ENCODE data around the gene GCC2. TPM values are rescaled to one million over a fixed set of nuclear protein-coding genes. Genes with fewer than 3 reads are reported as not detected.

GCC2 gene
- total and polyA plus RNA-seq, 9 of the 15 experiments (the other 6 are each of a cell fraction or from before 2014, with no cell fraction given) = 11.4 to 35.7 (median 19.9) TPM

DNA sequence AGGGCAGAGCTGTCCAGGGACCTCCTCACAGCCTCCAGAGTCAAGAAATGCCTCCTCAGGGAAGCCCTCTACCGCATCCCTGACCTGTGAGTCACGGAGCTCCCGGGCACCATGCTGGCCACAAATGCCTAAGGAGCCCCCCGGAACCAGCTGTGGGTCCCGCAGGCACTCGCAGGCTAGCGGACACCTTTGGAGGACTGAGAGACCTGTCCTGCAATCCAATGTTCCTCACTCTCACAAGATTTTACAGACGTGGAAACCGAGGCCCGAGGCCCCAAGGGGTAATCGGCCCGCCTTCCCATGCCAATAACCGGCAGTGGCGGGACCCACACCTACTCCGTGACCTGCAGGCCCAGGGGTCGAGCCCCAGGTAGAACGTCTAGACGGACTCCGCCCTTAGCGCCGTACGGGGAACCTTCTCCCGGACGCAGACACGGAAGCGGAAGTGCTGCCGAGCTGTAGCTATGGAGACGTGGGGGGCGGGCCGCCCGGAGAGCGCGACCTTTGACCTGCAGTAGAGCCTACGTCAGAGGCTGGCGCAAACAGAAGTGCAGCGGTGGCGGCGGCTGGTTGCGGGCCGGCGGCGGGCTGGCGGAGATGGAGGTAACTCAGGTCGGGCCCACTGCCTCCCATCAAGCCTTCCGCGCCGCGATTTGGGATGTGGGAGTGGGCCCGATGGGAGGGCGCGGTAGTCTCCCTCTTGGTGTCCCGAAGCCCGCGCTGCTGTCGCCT lies at the start of gene GCC2 (continued):
- TF ChIP-seq PATZ1 (CRISPR knock-in tag; IDR thresholded peaks at IDR 0.05; ENCODE audit: borderline replicate concordance) = no peak
- 0 out of 2 replicates have a peak, but pooled peaks have one; percentile 13 for TF ChIP-seq ATF4 (CRISPR knock-in tag; IDR thresholded peaks at IDR 0.05)
- peak; percentile 83 for TF ChIP-seq TFAP4 (CRISPR knock-in tag; IDR thresholded peaks at IDR 0.05; ENCODE audit: borderline replicate concordance)
- TF ChIP-seq MEF2A (IDR thresholded peaks at IDR 0.05; ENCODE audit: control insufficient read depth, low read depth, low read length) = no peak
- TF ChIP-seq, protein P1, sequence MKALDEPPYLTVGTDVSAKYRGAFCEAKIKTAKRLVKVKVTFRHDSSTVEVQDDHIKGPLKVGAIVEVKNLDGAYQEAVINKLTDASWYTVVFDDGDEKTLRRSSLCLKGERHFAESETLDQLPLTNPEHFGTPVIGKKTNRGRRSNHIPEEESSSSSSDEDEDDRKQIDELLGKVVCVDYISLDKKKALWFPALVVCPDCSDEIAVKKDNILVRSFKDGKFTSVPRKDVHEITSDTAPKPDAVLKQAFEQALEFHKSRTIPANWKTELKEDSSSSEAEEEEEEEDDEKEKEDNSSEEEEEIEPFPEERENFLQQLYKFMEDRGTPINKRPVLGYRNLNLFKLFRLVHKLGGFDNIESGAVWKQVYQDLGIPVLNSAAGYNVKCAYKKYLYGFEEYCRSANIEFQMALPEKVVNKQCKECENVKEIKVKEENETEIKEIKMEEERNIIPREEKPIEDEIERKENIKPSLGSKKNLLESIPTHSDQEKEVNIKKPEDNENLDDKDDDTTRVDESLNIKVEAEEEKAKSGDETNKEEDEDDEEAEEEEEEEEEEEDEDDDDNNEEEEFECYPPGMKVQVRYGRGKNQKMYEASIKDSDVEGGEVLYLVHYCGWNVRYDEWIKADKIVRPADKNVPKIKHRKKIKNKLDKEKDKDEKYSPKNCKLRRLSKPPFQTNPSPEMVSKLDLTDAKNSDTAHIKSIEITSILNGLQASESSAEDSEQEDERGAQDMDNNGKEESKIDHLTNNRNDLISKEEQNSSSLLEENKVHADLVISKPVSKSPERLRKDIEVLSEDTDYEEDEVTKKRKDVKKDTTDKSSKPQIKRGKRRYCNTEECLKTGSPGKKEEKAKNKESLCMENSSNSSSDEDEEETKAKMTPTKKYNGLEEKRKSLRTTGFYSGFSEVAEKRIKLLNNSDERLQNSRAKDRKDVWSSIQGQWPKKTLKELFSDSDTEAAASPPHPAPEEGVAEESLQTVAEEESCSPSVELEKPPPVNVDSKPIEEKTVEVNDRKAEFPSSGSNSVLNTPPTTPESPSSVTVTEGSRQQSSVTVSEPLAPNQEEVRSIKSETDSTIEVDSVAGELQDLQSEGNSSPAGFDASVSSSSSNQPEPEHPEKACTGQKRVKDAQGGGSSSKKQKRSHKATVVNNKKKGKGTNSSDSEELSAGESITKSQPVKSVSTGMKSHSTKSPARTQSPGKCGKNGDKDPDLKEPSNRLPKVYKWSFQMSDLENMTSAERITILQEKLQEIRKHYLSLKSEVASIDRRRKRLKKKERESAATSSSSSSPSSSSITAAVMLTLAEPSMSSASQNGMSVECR (CRISPR knock-in tag; IDR thresholded peaks at IDR 0.05) = peak; percentile 80
- TF ChIP-seq MAFG (tag; conservative IDR thresholded peaks at IDR 0.05) = no peak
- TF ChIP-seq ZNF232 (CRISPR knock-in tag; IDR thresholded peaks at IDR 0.05) = no peak
- TF ChIP-seq, protein P2, sequence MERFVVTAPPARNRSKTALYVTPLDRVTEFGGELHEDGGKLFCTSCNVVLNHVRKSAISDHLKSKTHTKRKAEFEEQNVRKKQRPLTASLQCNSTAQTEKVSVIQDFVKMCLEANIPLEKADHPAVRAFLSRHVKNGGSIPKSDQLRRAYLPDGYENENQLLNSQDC (CRISPR knock-in tag; IDR thresholded peaks at IDR 0.05) = no peak
- no peak for TF ChIP-seq ZNF778 (CRISPR knock-in tag; IDR thresholded peaks at IDR 0.05)
- TF ChIP-seq JUN (IDR thresholded peaks at IDR 0.05; ENCODE audit: borderline replicate concordance, low read depth, low read length) = no peak
- no peak for TF ChIP-seq JUN (CRISPR knock-in tag; IDR thresholded peaks at IDR 0.05; ENCODE audit: borderline replicate concordance)
- no peak for TF ChIP-seq JUNB (CRISPR knock-in tag; conservative IDR thresholded peaks at IDR 0.05)
- peak; percentile 28; the same call in 1 of the 2 replicates for TF ChIP-seq RB1 (IDR thresholded peaks at IDR 0.05; ENCODE audit: low read depth)
- peak; percentile 87 for TF ChIP-seq ELF4 (CRISPR knock-in tag; IDR thresholded peaks at IDR 0.05)
- no peak for TF ChIP-seq CHD1 (IDR thresholded peaks at IDR 0.05; ENCODE audit: low read length)
- TF ChIP-seq RBFOX2 (IDR thresholded peaks at IDR 0.05; ENCODE audit: low read depth, low read length) = peak; percentile 94
- no peak for TF ChIP-seq SMARCA5 (IDR thresholded peaks at IDR 0.05)
- no peak for TF ChIP-seq SNRNP70 (optimal IDR thresholded peaks at IDR 0.05; ENCODE audit: low read depth, low read length)
- no peak for TF ChIP-seq ZC3H8 (IDR thresholded peaks at IDR 0.05)
- TF ChIP-seq RBM22 (IDR thresholded peaks at IDR 0.05; ENCODE audit: low read depth, low read length, poor library complexity, severe bottlenecking) = peak; percentile 90
